ENCODE results near the gene INO80.
A peak's percentile ranks its signal among the peaks of the same experiment; 100 is the strongest.
"Not testable (repeated sequence)": the region's sequence is repeated elsewhere in the genome, so short reads cannot be mapped to it uniquely, and the experiment has no call there.

The INO80 gene

GRCh38 chr15:41116116-41116961, at the start of gene INO80:
TSS of gene INO80 (minus strand) at chr15:41116280. CDS start at chr15:41096310, 19,970 bp downstream.
- peak; percentile 97 for DNase-seq (ENCODE audit: low read depth in 2 of 2)

- DNase-seq (ENCODE audit: low read depth in 2 of 2), result no peak
These were observed 45.7 kb upstream of the INO80 start for GRCh38 chr15:41161736-41162135.

GRCh38 chr15:41161336-41161735, 45.3 kb upstream of the INO80 start:
- peak in 1 of 2 experiments; percentile 22 for DNase-seq (ENCODE audit: low read depth in 2 of 2)

- DNase-seq (ENCODE audit: low read depth in 2 of 2), result peak; percentile 33 to 39
These were observed 44.7 kb upstream of the INO80 start for GRCh38 chr15:41160639-41161315.

- no peak for DNase-seq (ENCODE audit: low read depth in 2 of 2)
These were observed 38.3 kb upstream of the INO80 start for GRCh38 chr15:41154412-41154811.

GRCh38 chr15:41153733-41154132, 37.7 kb upstream of the INO80 start:
- no peak for DNase-seq (ENCODE audit: low read depth in 2 of 2)

- DNase-seq (ENCODE audit: low read depth in 2 of 2), result no peak
These were observed 35.4 kb upstream of the INO80 start for GRCh38 chr15:41151451-41152005.

GRCh38 chr15:41150279-41150678, 34.2 kb upstream of the INO80 start:
- no peak for DNase-seq (ENCODE audit: low read depth in 2 of 2)

- DNase-seq (ENCODE audit: low read depth in 2 of 2), result no peak
These were observed 32.0 kb upstream of the INO80 start for GRCh38 chr15:41148065-41148464.

GRCh38 chr15:41139619-41140018, 23.5 kb upstream of the INO80 start:
- DNase-seq (ENCODE audit: low read depth in 2 of 2), result no peak

- not testable (repeated sequence) for DNase-seq (ENCODE audit: low read depth in 2 of 2)
These were observed 23.0 kb upstream of the INO80 start for GRCh38 chr15:41139112-41139511.

GRCh38 chr15:41135580-41135979, 19.5 kb upstream of the INO80 start:
- not testable (repeated sequence) for DNase-seq (ENCODE audit: low read depth in 2 of 2)

- no peak for DNase-seq (ENCODE audit: low read depth in 2 of 2)
These were observed 17.4 kb upstream of the INO80 start for GRCh38 chr15:41133454-41133853.

- DNase-seq (ENCODE audit: low read depth in 2 of 2), result not testable (repeated sequence)
These were observed 16.0 kb upstream of the INO80 start for GRCh38 chr15:41132094-41132493.

GRCh38 chr15:41128174-41128902, 12.3 kb upstream of the INO80 start:
- DNase-seq (ENCODE audit: low read depth in 2 of 2), result no peak

GRCh38 chr15:41125931-41126642, 10.0 kb upstream of the INO80 start:
- no peak for DNase-seq (ENCODE audit: low read depth in 2 of 2)

- no peak for DNase-seq (ENCODE audit: low read depth in 2 of 2)
These were observed 9.1 kb upstream of the INO80 start for GRCh38 chr15:41125063-41125669.

- no peak for DNase-seq (ENCODE audit: low read depth in 2 of 2)
These were observed 8.0 kb upstream of the INO80 start for GRCh38 chr15:41124058-41124457.

- DNase-seq (ENCODE audit: low read depth in 2 of 2), result no peak
These were observed 6.8 kb upstream of the INO80 start for GRCh38 chr15:41122849-41123248.

- DNase-seq (ENCODE audit: low read depth in 2 of 2), result no peak
These were observed 5.9 kb upstream of the INO80 start for GRCh38 chr15:41121951-41122350.

GRCh38 chr15:41116962-41117252, 827 bp upstream of the INO80 start:
- no peak for DNase-seq (ENCODE audit: low read depth in 2 of 2)

Data from fibroblast of skin of left quadriceps (primary cell).